Adrenal gland (tissue), 5 donors: Measurements from ENCODE around the gene GRIN3B.

ENCODE experiments used
- CTCF ChIP-seq, 6 experiments: fragments of 450-650 bp in 4 of 6; fragments of 200-600 bp in 2 of 6; sonication (generic) in 1 of 6; IDR thresholded peaks; 1 replicate in 5 of 6; 2 replicates in 1 of 6; pipeline versions ENCODE4 v1.5.1 to v1.8.0; 2016 to 2021; ENCODE audit warnings: antibody characterized with exemption in 6 of 6, mild to moderate bottlenecking in 2 of 6, moderate library complexity in 1 of 6
- POLR2A ChIP-seq, 2 donors: fragments of 450-650 bp; IDR thresholded peaks; one replicate each; pipeline ENCODE4 v1.6.1; 2017; ENCODE audit warnings: antibody characterized with exemption in 2 of 2, mild to moderate bottlenecking in 2 of 2, moderate library complexity in 1 of 2
- donor health status: DM: no; HTN: no; CAD: no.

GRCh38 chr19:980133-980998 is 19.9 kb upstream of the GRIN3B start:
- TF ChIP-seq CTCF (IDR thresholded peaks at IDR 0.05) = no peak
- TF ChIP-seq POLR2A (IDR thresholded peaks at IDR 0.05) = no peak
